Measurements from ENCODE around the gene AGPAT4. TPM values are rescaled to one million over a fixed set of nuclear protein-coding genes. Genes with fewer than 3 reads are reported as not detected.

The AGPAT4 gene
- total RNA-seq = 15.2 and 15.4 TPM in 2 replicates
- 8.9 and 10.2 TPM in 2 replicates for polyA plus RNA-seq
- 5.5 and 6.1 TPM in 2 replicates for polyA plus RNA-seq (2011; cell fraction: cytosol; rRNA removed)
- polyA plus RNA-seq (2011; cell fraction: nucleus; rRNA removed) = 38.9 and 40.0 TPM in 2 replicates
- 6.8 and 7.8 TPM in 2 replicates for polyA plus RNA-seq (2012)
- 38.4 and 43.0 TPM in 2 replicates for polyA minus RNA-seq
- 3.3 TPM for polyA minus RNA-seq (2011; cell fraction: cytosol; rRNA and poly(A)+ RNA removed)
- polyA minus RNA-seq (2011; cell fraction: nucleus; rRNA and poly(A)+ RNA removed) = 42.7 and 54.5 TPM in 2 replicates
- percentile 70 among the genes with signal in this experiment for Bru-seq, nascent RNA
- BruChase-seq, experiment 1, labeled RNA remaining after a 6-hour chase = percentile 59 among the genes with signal in this experiment
- percentile 66 among the genes with signal in this experiment for BruChase-seq, experiment 2, labeled RNA remaining after a 2-hour chase
- long read RNA-seq, full-length matches to known transcripts = 3 of 13 reads
- long read RNA-seq, partial matches to known transcripts = 3 of 13 reads
- long read RNA-seq, other reads (novel, unspliced or antisense) = 7 of 13 reads

- dilution Hi-C loops (cut with MboI; ENCODE audit: extremely low pct_ligation_motif_present, low sequenced_read_pairs) = no loop called here
- CTCF ChIA-PET = interaction anchor here (0.6 to 2.0 kb wide), 13 partner anchors 11 to 1188 kb away, joined by 3 to 17 read pairs (median 3); no protein-coding TSS in a partner anchor
- peak; percentile 94 for FAIRE-seq
- Histone ChIP-seq H4K20me1 (replicated peaks; ENCODE audit: control insufficient read depth, extremely low read depth, insufficient read depth, low read length) (peaks cover 3% of the 10 kb centered on the region), H3K36me3 (ENCODE audit: control insufficient read depth in 2 of 2, extremely low read depth in 1 of 2, insufficient read depth in 2 of 2, low read length in 2 of 2) (no peaks in the 10 kb centered on the region), H3K27me3 (ENCODE audit: control insufficient read depth in 2 of 2, insufficient read depth in 2 of 2, low read length in 2 of 2) (no peaks in the 10 kb centered on the region), H3K79me2 (ENCODE audit: control insufficient read depth, insufficient read depth, low read length) (peaks cover 25% of the 10 kb centered on the region), H3K4me3 (replicated peaks in 1 of 3; ENCODE audit: insufficient read depth in 1 of 3, low read depth in 1 of 3, low read length in 3 of 3) (peak within 1 kb of the TSS; percentile 71 to 82 (median 72)), H3K9ac (replicated peaks; ENCODE audit: extremely low read depth, insufficient read depth, low read length) (peak within 1 kb of the TSS; percentile 97), H3K27ac (ENCODE audit: insufficient read depth, low read depth, low read length) (peak within 1 kb of the TSS; percentile 87), H3K4me1 (ENCODE audit: control insufficient read depth, extremely low read depth, insufficient read depth, low read length) (peaks cover 16% of the 10 kb centered on the region), H3K4me2 (ENCODE audit: insufficient read depth, low read length) (peak within 1 kb of the TSS; percentile 98), H3K9me1 (replicated peaks; ENCODE audit: control insufficient read depth, extremely low read depth, insufficient read depth, low read length) (no peaks in the 10 kb centered on the region), H2AFZ (ENCODE audit: low read depth, low read length) (peak within 1 kb of the TSS; percentile 98), H3K9me3 (replicated peaks; ENCODE audit: control insufficient read depth, insufficient read depth, low read length) (no peaks in the 10 kb centered on the region)
- TF ChIP-seq GATA2 (IDR thresholded peaks at IDR 0.05; ENCODE audit: insufficient read depth, insufficient read length, low read depth, low read length) (no peak), FOS (IDR thresholded peaks at IDR 0.05; ENCODE audit: borderline replicate concordance, insufficient read depth, low read length) (peak; percentile 89), JUN (IDR thresholded peaks at IDR 0.05; ENCODE audit: borderline replicate concordance, insufficient read depth, insufficient read length, low read depth) (peak; percentile 86), EZH2 (IDR thresholded peaks at IDR 0.05; ENCODE audit: borderline replicate concordance, low read depth, low read length, severe bottlenecking) (no peak), POLR2A (IDR thresholded peaks at IDR 0.05; ENCODE audit: low read depth, low read length) (peak; percentile 63), POLR2AphosphoS5 (IDR thresholded peaks at IDR 0.05; ENCODE audit: insufficient read depth, low read depth, low read length) (peak; percentile 60), MYC (IDR thresholded peaks at IDR 0.05; ENCODE audit: low read depth, low read length) (no peak), MAX (IDR thresholded peaks at IDR 0.05; ENCODE audit: insufficient read depth, insufficient read length) (no peak)
- TF ChIP-seq, protein P1, sequence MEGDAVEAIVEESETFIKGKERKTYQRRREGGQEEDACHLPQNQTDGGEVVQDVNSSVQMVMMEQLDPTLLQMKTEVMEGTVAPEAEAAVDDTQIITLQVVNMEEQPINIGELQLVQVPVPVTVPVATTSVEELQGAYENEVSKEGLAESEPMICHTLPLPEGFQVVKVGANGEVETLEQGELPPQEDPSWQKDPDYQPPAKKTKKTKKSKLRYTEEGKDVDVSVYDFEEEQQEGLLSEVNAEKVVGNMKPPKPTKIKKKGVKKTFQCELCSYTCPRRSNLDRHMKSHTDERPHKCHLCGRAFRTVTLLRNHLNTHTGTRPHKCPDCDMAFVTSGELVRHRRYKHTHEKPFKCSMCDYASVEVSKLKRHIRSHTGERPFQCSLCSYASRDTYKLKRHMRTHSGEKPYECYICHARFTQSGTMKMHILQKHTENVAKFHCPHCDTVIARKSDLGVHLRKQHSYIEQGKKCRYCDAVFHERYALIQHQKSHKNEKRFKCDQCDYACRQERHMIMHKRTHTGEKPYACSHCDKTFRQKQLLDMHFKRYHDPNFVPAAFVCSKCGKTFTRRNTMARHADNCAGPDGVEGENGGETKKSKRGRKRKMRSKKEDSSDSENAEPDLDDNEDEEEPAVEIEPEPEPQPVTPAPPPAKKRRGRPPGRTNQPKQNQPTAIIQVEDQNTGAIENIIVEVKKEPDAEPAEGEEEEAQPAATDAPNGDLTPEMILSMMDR (IDR thresholded peaks at IDR 0.05; ENCODE audit: extremely low read depth in 1 of 2, insufficient read depth in 1 of 2, low read depth in 1 of 2, low read length in 2 of 2) = no peak
- no TSS peak for BruUV-seq (replicated peaks)
- POLR2A ChIA-PET = interaction anchor here (0.5 to 1.2 kb wide), 8 partner anchors 16 to 1583 kb away, joined by 3 read pairs; no protein-coding TSS in a partner anchor
- peak; percentile 98 for DNase-seq (ENCODE audit: low read depth, low spot score)
- intact Hi-C loops (cut with micrococcal nuclease) = loop anchor here (1.0 to 10.0 kb wide), 8 partner anchors 17 to 339 kb away; partner anchors contain the start of gene MAP3K4
Observed at GRCh38 chr6:161273752-161274487, at the start of gene AGPAT4. Gene AGPAT4 (minus strand): TSS chr6:161274061. CDS start chr6:161232213, 41,848 bp downstream.
